ENCODE measurements around the gene OVCA2.

Gene OVCA2

DNA sequence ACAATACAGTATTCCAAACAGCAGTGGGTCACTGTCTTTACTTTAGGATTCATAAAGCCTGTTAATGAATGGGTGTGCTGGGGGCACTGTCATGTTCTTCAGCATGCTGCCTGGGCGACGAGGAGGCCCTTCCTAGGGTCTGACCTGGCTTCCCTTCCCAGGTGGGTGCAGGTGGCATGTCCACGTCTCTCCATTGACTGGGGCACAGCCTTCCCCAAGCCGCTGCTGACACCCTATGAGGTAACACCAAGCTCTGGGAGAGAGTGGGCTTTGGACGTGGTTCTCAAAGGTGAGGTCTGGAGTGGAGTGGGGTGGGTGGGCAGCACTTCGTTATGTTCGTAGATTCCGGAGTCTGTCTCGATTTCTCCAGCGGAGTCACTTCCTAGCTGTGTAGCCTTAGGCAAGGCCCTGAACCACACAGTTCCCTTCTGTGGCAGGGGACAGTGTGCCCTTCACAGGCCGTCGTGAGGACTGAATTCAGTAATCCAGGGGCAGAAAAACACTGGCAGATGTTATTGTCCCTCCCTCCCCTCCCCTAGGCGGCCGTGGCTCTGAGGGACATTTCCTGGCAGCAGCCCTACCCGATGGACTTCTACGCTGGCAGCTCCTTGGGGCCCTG is 771 bp upstream of the OVCA2 start:
- no peak for DNase-seq (ENCODE audit: low read depth)
- H3K4me3 ChIP-seq (ENCODE audit: control insufficient read depth, low read depth, low read length) = peak overlapping the region; percentile 82
- TF ChIP-seq, protein P1, sequence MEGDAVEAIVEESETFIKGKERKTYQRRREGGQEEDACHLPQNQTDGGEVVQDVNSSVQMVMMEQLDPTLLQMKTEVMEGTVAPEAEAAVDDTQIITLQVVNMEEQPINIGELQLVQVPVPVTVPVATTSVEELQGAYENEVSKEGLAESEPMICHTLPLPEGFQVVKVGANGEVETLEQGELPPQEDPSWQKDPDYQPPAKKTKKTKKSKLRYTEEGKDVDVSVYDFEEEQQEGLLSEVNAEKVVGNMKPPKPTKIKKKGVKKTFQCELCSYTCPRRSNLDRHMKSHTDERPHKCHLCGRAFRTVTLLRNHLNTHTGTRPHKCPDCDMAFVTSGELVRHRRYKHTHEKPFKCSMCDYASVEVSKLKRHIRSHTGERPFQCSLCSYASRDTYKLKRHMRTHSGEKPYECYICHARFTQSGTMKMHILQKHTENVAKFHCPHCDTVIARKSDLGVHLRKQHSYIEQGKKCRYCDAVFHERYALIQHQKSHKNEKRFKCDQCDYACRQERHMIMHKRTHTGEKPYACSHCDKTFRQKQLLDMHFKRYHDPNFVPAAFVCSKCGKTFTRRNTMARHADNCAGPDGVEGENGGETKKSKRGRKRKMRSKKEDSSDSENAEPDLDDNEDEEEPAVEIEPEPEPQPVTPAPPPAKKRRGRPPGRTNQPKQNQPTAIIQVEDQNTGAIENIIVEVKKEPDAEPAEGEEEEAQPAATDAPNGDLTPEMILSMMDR (IDR thresholded peaks at IDR 0.05; ENCODE audit: control insufficient read depth, insufficient read depth, low read depth, low read length, missing control alignments) = no peak

GRCh38 chr17:2042390-2042847 is 597 bp downstream of the OVCA2 start:
- DNase-seq (ENCODE audit: low read depth) = no peak
- TF ChIP-seq, protein P1 (IDR thresholded peaks at IDR 0.05; ENCODE audit: control insufficient read depth, insufficient read depth, low read depth, low read length, missing control alignments) = peak; percentile 53
- H3K4me3 ChIP-seq (ENCODE audit: control insufficient read depth, low read depth, low read length) = peak overlapping the region; percentile 82

- H3K4me3 ChIP-seq (ENCODE audit: control insufficient read depth, low read depth, low read length) = peak overlapping the region; percentile 82
- TF ChIP-seq, protein P1 (IDR thresholded peaks at IDR 0.05; ENCODE audit: control insufficient read depth, insufficient read depth, low read depth, low read length, missing control alignments) = no peak
- DNase-seq (ENCODE audit: low read depth) = no peak
These were observed 1.1 kb downstream of the OVCA2 start for GRCh38 chr17:2042933-2043332.

DNA sequence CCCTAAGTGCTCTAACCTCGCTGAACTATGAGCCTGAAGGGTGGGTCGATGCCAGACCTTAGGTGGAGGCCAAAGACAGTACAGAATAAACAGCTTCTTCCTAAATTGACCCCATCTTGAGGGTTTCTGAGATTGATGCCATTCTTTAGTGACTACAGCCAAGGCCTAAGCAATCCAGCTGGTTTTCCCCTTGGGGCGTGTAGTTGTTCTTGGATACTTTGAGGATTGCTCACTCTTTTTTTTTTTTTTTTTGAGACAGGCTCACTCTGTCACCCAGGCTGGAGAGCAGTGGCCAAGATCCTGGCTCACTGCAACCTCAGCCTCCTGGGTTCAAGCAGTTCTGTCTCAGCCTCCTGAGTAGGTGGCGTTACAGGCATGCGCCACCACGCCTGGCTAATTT is 2.0 kb downstream of the OVCA2 start:
- TF ChIP-seq, protein P1 (IDR thresholded peaks at IDR 0.05; ENCODE audit: control insufficient read depth, insufficient read depth, low read depth, low read length, missing control alignments) = no peak

DNA sequence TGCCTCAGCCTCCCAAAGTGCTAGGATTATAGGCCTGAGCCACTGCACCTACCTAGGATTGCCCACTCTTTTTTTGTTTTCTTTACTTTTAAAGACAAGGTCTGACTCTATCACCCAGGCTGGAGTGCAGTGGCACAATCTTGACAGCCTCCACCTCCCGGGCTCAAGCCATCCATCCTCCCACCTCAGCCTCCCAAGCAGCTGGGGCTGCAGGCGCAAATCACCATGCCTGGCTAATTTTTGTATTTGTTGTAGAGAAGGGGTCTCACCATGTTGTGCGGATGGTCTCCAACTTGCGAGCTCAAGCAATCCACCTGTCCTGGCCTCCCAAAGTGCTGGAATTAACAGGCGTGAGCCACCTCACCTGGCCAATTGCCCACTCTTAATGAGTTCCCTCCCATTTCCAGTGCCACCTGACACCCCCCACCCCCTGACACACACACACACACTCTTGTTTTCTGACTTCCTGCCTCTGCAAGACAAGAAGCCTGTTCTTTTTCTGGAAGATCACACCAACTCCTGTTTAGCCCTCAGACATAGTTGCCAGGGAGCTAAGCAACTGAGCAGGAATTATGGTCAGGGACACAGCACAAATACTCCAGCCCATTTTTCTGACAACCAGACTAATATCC is 2.6 kb downstream of the OVCA2 start:
- no peak for DNase-seq (ENCODE audit: low read depth)
- H3K4me3 ChIP-seq (ENCODE audit: control insufficient read depth, low read depth, low read length) = no peak overlapping the region
- TF ChIP-seq, protein P1 (IDR thresholded peaks at IDR 0.05; ENCODE audit: control insufficient read depth, insufficient read depth, low read depth, low read length, missing control alignments) = no peak

More for the DNA sequence above, 2.0 kb downstream of the OVCA2 start:
- H3K4me3 ChIP-seq (ENCODE audit: control insufficient read depth, low read depth, low read length) = no peak overlapping the region
- no peak for DNase-seq (ENCODE audit: low read depth)

DNA sequence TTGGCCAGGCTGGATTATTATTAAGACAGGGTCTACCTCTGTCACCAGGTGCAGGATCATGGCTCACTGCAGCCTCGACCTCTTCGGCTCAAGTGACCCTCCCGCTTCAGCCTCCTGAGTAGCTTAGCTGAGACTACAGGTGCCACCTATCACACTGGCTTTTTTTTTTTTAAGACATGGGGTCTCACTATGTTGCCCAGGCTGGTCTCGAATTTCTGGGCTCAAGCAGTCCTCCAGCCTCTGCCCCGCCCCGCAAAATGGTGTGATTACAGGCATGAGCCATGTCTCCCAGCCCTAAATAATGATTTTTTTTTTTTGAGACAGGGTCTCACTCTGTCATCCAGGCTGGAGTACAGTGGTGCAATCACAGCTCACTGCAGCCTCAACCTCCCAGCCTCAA is 5.8 kb downstream of the OVCA2 start:
- no peak overlapping the region for H3K4me3 ChIP-seq (ENCODE audit: control insufficient read depth, low read depth, low read length)
- TF ChIP-seq, protein P1 (IDR thresholded peaks at IDR 0.05; ENCODE audit: control insufficient read depth, insufficient read depth, low read depth, low read length, missing control alignments) = no peak
- no peak for DNase-seq (ENCODE audit: low read depth)
